DLD1 (cell line): ENCODE data around the gene HSPB2.
"Not testable (repeated sequence)": the region's sequence is repeated elsewhere in the genome, so short reads cannot be mapped to it uniquely, and the experiment has no call there.

Experiments
- in situ Hi-C: cut with HindIII; loops from 2 replicates; pipeline ENCODE4 v1.10.0; 2017; ENCODE audit warnings: low sequenced_read_pairs

HSPB2 gene

GRCh38 chr11:111912535-111912934, at the start of gene HSPB2:
HSPB2 (plus strand) TSS chr11:111912734; CDS start chr11:111912830, 96 bp downstream.
- in situ Hi-C loops = no loop called here

DNA sequence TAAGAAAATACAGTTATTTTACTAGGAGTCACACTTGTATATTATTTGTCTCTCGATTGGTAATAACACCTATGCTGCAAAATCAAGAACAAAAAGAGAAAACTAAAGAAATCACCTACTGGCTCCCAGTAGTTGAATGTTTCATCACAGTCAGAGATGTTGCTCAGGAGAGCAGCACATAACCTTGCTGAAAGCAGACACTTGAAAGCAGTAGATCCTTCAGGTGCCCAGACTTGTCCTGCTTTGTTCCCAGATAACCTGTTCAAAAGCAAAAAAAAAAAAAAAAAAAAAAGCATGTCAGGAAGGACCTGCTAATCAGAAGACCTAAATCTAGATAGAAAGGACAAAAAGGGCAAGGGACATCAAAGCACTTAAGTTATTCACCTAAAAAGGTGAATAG, 42.4 kb upstream of the HSPB2 start:
- in situ Hi-C loops = no loop called here

- in situ Hi-C loops = no loop called here
Measured at GRCh38 chr11:111870522-111870885, 42.0 kb upstream of the HSPB2 start.

DNA sequence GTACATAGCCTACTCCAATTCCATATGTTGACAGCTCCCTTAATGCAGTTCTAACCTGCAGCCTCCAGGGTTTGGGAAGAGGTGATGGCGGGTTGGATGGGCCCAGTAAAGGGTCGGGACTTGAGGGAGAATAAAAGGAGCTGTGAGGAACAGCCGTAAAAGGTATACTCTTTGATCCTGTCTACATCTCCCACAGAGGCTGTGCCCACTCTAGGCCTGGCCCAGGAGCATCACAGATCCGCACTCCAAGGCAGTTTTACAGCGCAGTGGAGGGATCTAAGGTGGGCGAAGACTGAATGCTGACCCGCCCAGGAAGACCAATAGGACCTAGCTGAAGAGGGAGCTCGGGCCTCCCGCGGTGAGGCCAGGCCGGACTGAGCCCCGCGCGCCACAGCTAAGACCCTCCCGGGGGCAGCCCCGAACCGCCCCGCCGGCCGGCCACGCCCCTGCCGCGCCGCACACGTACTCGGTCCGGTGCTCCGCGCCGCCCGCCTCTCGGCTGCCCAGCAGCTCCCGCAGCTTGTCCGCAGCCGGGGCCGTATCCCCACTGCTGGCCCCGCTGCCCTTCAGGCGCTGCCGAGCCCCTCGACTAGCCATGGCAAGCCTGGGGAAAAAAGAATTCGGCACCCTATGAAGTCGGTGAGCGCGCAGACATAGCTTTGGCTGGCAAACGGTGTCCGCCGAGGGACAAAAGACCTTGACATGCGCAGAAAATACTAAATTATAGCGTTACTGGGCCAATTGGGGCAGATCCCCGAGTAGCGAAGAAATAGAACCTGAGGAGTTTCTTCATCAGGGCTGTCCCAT, 41.4 kb upstream of the HSPB2 start, which contains the start of gene ALG9:
Gene ALG9, minus strand, starts transcription at position 696 of the 807 bp plus-strand sequence. Its CDS starts 99 bp downstream, at position 597.
- in situ Hi-C loops = no loop called here

DNA sequence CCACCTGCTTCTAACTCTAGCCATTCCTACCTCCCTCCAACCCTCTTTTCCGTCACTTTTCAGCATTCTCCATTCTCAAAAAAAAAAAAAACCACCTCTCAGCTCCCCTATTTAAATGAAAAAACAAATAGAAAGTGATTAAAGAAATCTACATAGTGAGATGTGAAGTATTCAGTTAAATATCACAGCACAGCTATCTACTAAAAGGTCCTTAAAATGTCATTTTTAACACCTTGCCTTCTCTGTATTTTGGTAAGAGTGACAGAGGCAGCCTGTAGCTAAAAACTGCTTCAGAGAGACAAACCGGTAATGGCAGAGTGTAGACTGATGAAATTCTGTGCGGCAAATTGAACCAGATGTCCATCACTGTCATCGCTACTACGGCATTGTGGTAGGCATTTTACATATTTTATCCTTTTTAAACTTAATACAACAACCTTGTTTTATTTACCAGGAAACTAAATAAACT, 40.8 kb upstream of the HSPB2 start:
- in situ Hi-C loops = no loop called here

DNA sequence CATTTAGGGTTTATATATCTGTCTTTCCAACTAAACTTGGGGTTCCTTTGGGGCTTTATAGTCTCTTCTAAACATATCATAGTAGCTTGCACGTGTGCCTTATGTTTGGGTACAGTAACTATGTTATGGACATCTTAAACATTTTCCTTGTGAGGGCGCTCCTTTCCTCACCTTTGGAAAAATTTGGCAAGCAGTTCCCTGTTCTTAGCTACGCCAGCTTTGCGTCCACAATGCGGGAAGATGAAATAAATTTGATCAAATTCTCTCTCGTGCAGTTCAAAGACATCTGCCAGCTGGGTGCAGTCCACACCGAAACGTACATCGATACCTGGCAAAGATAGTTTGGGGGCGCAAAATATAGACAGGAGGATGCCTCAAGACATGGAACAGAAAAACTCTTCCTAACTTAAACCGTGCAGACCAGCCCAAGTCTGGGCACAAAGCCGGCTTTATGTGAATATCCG, 34.1 kb upstream of the HSPB2 start:
- in situ Hi-C loops = no loop called here

DNA sequence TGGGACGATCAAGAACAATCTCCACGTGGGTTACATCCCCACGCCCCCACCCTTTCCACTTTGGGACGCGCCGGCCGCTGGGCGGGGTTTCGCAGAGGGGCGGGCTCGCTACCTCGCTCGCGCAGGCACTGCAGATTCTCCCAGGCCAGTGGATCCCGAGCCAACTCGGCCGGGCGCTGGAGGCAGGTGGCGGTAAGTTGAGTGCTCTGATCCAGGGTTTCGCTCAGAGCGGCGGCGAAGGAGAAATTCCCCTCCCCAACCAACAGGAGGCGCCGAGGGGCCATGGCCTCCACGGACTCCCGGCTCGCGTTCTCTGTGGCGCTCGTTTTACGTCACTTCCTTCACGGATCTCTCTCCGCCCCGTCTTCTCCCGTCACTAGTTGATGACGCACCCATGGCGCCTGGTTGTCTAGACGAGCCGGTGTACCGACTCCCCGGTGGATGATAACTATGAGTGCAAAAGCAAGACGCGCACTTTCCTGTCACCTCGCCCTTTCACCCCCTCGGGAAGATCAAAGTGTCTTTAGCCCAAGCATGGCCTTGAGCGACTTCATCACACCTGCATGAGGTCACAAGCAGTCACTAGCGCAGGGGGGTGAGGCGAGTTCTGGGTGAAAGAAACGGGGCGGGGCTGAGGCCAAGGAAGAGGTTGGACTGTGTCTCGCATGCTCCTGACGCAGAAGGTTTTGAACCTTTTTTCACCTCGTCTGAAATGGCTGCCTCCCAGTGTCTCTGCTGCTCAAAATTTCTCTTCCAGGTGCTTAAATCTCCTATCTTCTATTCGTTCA, 33.5 kb upstream of the HSPB2 start, which contains the start of the genes CFAP68 and FDXACB1:
Gene CFAP68, plus strand, starts transcription at position 693 of the 788 bp plus-strand sequence. Its CDS starts 20 bp downstream, at position 713.
Gene FDXACB1, minus strand, starts transcription at position 317 of the 788 bp plus-strand sequence. Its CDS starts 33 bp downstream, at position 284.
- in situ Hi-C loops = no loop called here

- in situ Hi-C loops = no loop called here
Measured at GRCh38 chr11:111879637-111879960, 32.9 kb upstream of the HSPB2 start.

DNA sequence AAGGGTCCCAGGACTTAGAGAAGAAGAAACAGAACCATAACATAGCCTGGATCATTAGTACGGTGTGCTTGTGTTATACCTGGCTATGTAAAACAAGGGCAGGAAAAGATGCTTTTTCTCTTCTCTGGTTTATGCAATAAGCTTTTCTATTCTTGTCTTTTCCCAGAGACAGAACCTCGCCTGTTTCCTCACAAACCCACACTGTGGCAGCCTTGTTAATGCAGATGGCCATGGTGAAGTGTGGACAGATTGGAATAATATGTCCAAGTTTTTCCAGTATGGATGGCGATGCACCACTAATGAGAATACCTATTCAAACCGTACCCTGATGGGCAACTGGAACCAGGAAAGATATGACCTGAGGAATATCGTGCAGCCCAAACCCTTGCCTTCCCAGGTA, 30.3 kb upstream of the HSPB2 start:
- in situ Hi-C loops = no loop called here

GRCh38 chr11:111885053-111885452, 27.5 kb upstream of the HSPB2 start:
- in situ Hi-C loops = not testable (repeated sequence)

GRCh38 chr11:111886032-111886431, 26.5 kb upstream of the HSPB2 start:
- in situ Hi-C loops = no loop called here

DNA sequence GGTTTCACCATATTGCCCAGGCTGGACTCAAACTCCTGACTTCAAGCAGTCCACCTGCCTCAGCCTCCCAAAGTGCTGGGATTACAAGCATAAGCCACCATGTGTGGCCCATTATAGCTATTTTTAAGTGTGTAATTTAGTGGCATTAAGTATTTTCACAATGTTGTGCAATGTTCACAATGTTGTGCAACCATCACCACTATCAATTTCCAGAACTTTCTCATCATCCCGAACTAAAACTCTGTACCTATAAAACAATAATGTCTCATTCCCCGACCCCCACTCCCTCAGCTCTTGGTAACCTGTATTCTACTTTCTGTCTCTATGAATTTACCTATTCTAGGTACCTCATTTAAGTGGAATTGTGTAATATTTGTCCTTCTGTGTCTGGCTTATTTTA, 25.7 kb upstream of the HSPB2 start:
- in situ Hi-C loops = no loop called here

- in situ Hi-C loops = no loop called here
Measured at GRCh38 chr11:111905411-111905810, 7.1 kb upstream of the HSPB2 start.

DNA sequence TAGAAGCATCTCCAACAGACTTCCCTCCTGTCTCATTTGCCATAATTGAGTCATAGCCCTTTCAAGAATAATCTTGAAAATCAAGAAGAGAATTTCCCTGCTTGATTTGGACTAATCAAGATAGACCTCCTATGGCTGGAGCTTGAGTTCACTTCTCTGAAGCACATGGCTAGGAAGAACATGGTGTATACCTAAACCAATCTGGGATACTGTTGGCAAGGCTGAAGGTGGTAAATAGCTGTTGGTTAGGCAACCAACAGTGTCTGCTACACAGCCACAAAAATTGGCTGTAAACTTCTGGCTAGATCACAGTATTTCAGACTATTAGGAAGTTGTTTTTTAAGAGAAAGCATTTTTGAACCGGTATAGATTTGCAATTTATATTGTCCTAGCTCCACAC, 5.9 kb upstream of the HSPB2 start:
- in situ Hi-C loops = no loop called here

- in situ Hi-C loops = no loop called here
Measured at GRCh38 chr11:111908639-111909305, 3.8 kb upstream of the HSPB2 start.

GRCh38 chr11:111909378-111909777, 3.2 kb upstream of the HSPB2 start:
- in situ Hi-C loops = no loop called here

DNA sequence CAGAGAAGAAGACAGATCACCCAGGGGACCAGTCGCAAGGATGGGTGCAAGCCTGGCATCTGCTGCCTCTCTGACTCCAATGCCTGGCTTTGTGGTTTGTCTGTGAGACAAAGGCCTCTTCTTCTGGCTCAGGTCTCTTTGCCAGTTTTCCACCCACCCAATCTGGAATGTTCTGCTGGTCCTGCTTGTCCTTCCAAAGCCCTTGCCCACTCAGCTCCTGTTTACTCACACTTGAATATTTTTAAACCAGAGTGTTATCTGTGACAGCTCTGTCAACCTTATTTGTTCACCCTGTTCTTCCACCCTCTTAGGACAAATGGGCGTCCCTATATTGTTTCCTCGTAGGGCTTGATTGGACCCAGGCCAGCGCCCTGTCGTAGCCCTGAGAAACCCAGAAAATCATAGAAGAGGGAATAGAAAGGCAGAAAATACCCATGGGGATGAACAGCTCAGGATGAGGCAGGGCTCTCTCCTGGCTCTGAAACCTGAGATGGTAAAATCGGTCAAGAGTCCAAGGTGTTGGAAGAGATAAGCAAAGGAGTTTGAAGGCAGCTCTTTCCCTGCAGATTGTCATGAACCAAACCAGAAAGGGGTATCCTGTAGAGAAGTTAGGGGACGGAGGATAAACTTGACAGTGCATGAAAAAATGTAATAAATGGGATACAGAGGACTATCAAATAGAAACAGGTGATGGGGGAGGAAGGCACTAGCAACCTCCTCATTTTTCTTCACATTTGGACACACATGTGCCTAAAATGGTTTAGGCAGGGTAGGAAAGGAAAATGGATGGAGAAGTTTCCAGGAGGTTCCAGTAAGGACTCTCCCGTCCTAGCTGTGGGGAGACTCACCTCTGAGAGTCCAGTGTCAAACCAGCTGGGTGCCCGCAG, 1.6 kb upstream of the HSPB2 start:
- in situ Hi-C loops = no loop called here

- in situ Hi-C loops = no loop called here
Measured at GRCh38 chr11:111911563-111912401, 752 bp upstream of the HSPB2 start, which contains the start of gene CRYAB. CRYAB (minus strand) TSS chr11:111911770; CDS start chr11:111911724, 46 bp downstream.
